H1 (cell line): ENCODE data around the gene LBR. TPM values are rescaled to one million over a fixed set of nuclear protein-coding genes. Genes with fewer than 3 reads are reported as not detected.

Experiments used
- CTCF ChIA-PET: fragments of 300-600 bp; sonication (Branson Sonifier 250); formaldehyde crosslinking; loops from one replicate; lab custom pipeline; 2021; ENCODE audit not compliant: partially characterized antibody; lab: Charles Lee
- POLR2A ChIA-PET: fragments of 300-600 bp; sonication (Branson Sonifier 250); formaldehyde crosslinking; loops from one replicate; lab custom pipeline; 2021; ENCODE audit warnings: inconsistent platforms; ENCODE audit not compliant: partially characterized antibody; lab: Charles Lee
- DNase-seq, 2 experiments: peaks; one replicate each; pipeline versions ENCODE4 v3.0.0 to v3.0.0-alpha.2; 2010 to 2022; ENCODE audit warnings: low spot score in 2 of 2, low read depth in 1 of 2, mixed read lengths in 1 of 2
- FAIRE-seq: peaks from 2 replicates; lab custom pipeline; 2011; peaks lifted over from hg19 to GRCh38; lab: Jason Lieb, UNC
- H2AFZ ChIP-seq: 2 replicates; pipeline ENCODE4 v1.8.1; 2012; ENCODE audit warnings: low read length, inconsistent platforms
- H2AK5ac ChIP-seq: 2 replicates; pipeline ENCODE4 v1.6.1; 2013; ENCODE audit warnings: low read depth, low read length
- H2BK120ac ChIP-seq: replicated peaks from 2 replicates; pipeline ENCODE3; 2013; ENCODE audit warnings: low read depth, low read length, inconsistent platforms
- H2BK12ac ChIP-seq: 2 replicates; pipeline ENCODE4 v1.6.1; 2013; ENCODE audit warnings: low read depth, low read length
- H2BK15ac ChIP-seq: 2 replicates; pipeline ENCODE4 v1.6.1; 2013; ENCODE audit warnings: low read length
- H2BK20ac ChIP-seq: 2 replicates; pipeline ENCODE4 v1.6.1; 2013; ENCODE audit warnings: low read length
- H2BK5ac ChIP-seq: 2 replicates; pipeline ENCODE4 v1.6.1; 2013; ENCODE audit warnings: low read depth, low read length
- H3K14ac ChIP-seq: 2 replicates; pipeline ENCODE4 v1.6.1; 2013; ENCODE audit warnings: inconsistent platforms; ENCODE audit not compliant: insufficient read length
- H3K18ac ChIP-seq: 2 replicates; pipeline ENCODE4 v1.6.1; 2013; ENCODE audit warnings: low read length; ENCODE audit errors: extremely low read depth
- H3K23ac ChIP-seq: 2 replicates; pipeline ENCODE4 v1.6.1; 2013; ENCODE audit warnings: inconsistent platforms; ENCODE audit not compliant: insufficient read length
- H3K23me2 ChIP-seq: 2 replicates; pipeline ENCODE4 v1.6.1; 2013; ENCODE audit warnings: low read depth, low read length
- H3K27ac ChIP-seq: 2 replicates; pipeline ENCODE4 v1.6.1; 2011; ENCODE audit warnings: low read depth, low read length, inconsistent platforms
- H3K27me3 ChIP-seq, 4 experiments: replicated peaks in 1 of 4; 1 replicate in 1 of 4; 2 replicates in 3 of 4; pipeline versions ENCODE4 v1.6.1 to v1.8.1; 2011 to 2013; ENCODE audit warnings: low read length in 3 of 4, mild to moderate bottlenecking in 3 of 4, inconsistent platforms in 2 of 4, mixed read lengths in 2 of 4, moderate library complexity in 1 of 4; ENCODE audit not compliant: control insufficient read depth in 3 of 4, insufficient read depth in 3 of 4; ENCODE audit errors: extremely low read depth in 1 of 4
- H3K36me3 ChIP-seq, 4 experiments: 2 replicates each; pipeline versions ENCODE4 v1.6.1 to v1.8.1; 2011 to 2013; ENCODE audit warnings: mild to moderate bottlenecking in 4 of 4, low read length in 3 of 4, moderate library complexity in 2 of 4, control low read depth in 1 of 4, inconsistent platforms in 1 of 4; ENCODE audit not compliant: insufficient read depth in 4 of 4, control insufficient read depth in 2 of 4
- H3K4ac ChIP-seq: replicated peaks from 2 replicates; pipeline ENCODE3; 2013; ENCODE audit warnings: low read length, low read depth, mixed read lengths, inconsistent platforms; ENCODE audit not compliant: insufficient read length
- H3K4me1 ChIP-seq, 4 experiments: replicated peaks in 1 of 4; 1 replicate in 1 of 4; 2 replicates in 3 of 4; pipeline versions ENCODE4 v1.6.1 to v1.8.1; 2011 to 2013; ENCODE audit warnings: low read length in 3 of 4, inconsistent platforms in 2 of 4, mixed read lengths in 1 of 4; ENCODE audit not compliant: insufficient read depth in 4 of 4, control insufficient read depth in 3 of 4
- H3K4me2 ChIP-seq, 2 experiments: 2 replicates each; pipeline versions ENCODE4 v1.6.1 to v1.8.1; 2011 to 2013; ENCODE audit warnings: low read depth in 2 of 2, low read length in 2 of 2, control low read depth in 1 of 2, inconsistent platforms in 1 of 2, mild to moderate bottlenecking in 1 of 2; ENCODE audit not compliant: insufficient read depth in 1 of 2
- H3K4me3 ChIP-seq, 4 experiments: fragments of 200-600, 300-600 bp in 1 of 4; sonication (generic), shearing (Covaris generic), sonication (Bioruptor Twin) in 1 of 4; 2 replicates each; pipeline versions ENCODE4 v1.5.1 to v1.8.1; 2011 to 2016; ENCODE audit warnings: low read length in 4 of 4, low read depth in 3 of 4, control low read depth in 2 of 4, inconsistent platforms in 2 of 4, mild to moderate bottlenecking in 2 of 4, mixed read lengths in 1 of 4, moderate library complexity in 1 of 4; ENCODE audit not compliant: insufficient read depth in 2 of 4; ENCODE audit errors: extremely low read depth in 1 of 4
- H3K56ac ChIP-seq: replicated peaks from 2 replicates; pipeline ENCODE3; 2013; ENCODE audit warnings: low read depth, mild to moderate bottlenecking, mixed read lengths, low read length, inconsistent platforms; ENCODE audit not compliant: insufficient read length
- H3K79me1 ChIP-seq: 2 replicates; pipeline ENCODE4 v1.6.1; 2013; ENCODE audit warnings: low read depth, low read length, control low read depth
- H3K79me2 ChIP-seq, 2 experiments: 2 replicates each; pipeline versions ENCODE4 v1.6.1 to v1.8.1; 2012 to 2013; ENCODE audit warnings: low read length in 2 of 2, mild to moderate bottlenecking in 2 of 2, inconsistent platforms in 1 of 2; ENCODE audit not compliant: insufficient read depth in 2 of 2, control insufficient read depth in 1 of 2
- H3K9ac ChIP-seq, 4 experiments: replicated peaks in 1 of 4; 1 replicate in 1 of 4; 2 replicates in 3 of 4; pipeline versions ENCODE4 v1.6.1 to v1.8.1; 2011 to 2013; ENCODE audit warnings: low read depth in 3 of 4, low read length in 3 of 4, control low read depth in 2 of 4, mild to moderate bottlenecking in 2 of 4, moderate library complexity in 2 of 4, inconsistent platforms in 1 of 4; ENCODE audit errors: extremely low read depth in 1 of 4
- H3K9me3 ChIP-seq, 2 experiments: 2 replicates each; pipeline versions ENCODE4 v1.6.1 to v1.8.1; 2012 to 2013; ENCODE audit warnings: mild to moderate bottlenecking in 2 of 2, moderate library complexity in 2 of 2, control low read depth in 1 of 2, inconsistent platforms in 1 of 2, low read depth in 1 of 2, low read length in 1 of 2, mixed read lengths in 1 of 2; ENCODE audit not compliant: insufficient read depth in 2 of 2
- H4K20me1 ChIP-seq, 2 experiments: replicated peaks in 1 of 2; 2 replicates each; pipeline versions ENCODE3 to v1.8.1; 2011 to 2013; ENCODE audit warnings: inconsistent platforms in 2 of 2, low read length in 2 of 2, mild to moderate bottlenecking in 1 of 2; ENCODE audit not compliant: insufficient read depth in 2 of 2, control insufficient read depth in 1 of 2
- H4K5ac ChIP-seq: 2 replicates; pipeline ENCODE4 v1.6.1; 2013; ENCODE audit warnings: low read length, low read depth, mixed read lengths, inconsistent platforms; ENCODE audit not compliant: insufficient read length
- H4K8ac ChIP-seq: 2 replicates; pipeline ENCODE4 v1.8.0; 2013; ENCODE audit warnings: mild to moderate bottlenecking, moderate library complexity, low read length, inconsistent platforms; ENCODE audit not compliant: insufficient read depth; ENCODE audit errors: extremely low read depth
- H4K91ac ChIP-seq: replicated peaks from 2 replicates; pipeline ENCODE3; 2013; ENCODE audit warnings: low read length, mixed read lengths, inconsistent platforms; ENCODE audit not compliant: insufficient read length
- CREB1 ChIP-seq: IDR thresholded peaks from 2 replicates; pipeline ENCODE4 v1.6.1; 2012; ENCODE audit warnings: inconsistent platforms
- KDM1A ChIP-seq: fragments of 200-600, 300-600 bp; sonication (generic); IDR thresholded peaks from 2 replicates; pipeline ENCODE4 v1.7.1; 2016; ENCODE audit warnings: mild to moderate bottlenecking, low read length, borderline replicate concordance
- RAD21 ChIP-seq, 2 experiments: IDR thresholded peaks in 1 of 2; conservative IDR thresholded peaks in 1 of 2; 2 replicates each; pipeline ENCODE4 v1.6.1; 2011; ENCODE audit warnings: low read depth in 2 of 2, low read length in 2 of 2, improper control_type of control experiment in 1 of 2, inconsistent platforms in 1 of 2, mild to moderate bottlenecking in 1 of 2, moderate library complexity in 1 of 2
- WGBS, 2 experiments: shearing (Covaris generic) in 1 of 2; methylation state at CpG; one replicate each; pipeline versions ENCODE4 v1.1.6 to v1.1.7; 2013 to 2015; ENCODE audit warnings: low lambda C conversion rate in 2 of 2, mixed read lengths in 2 of 2, inconsistent platforms in 1 of 2, low coverage in 1 of 2, missing lambda C conversion rate in 1 of 2; ENCODE audit not compliant: insufficient replicate concordance in 2 of 2, insufficient coverage in 1 of 2, insufficient read length in 1 of 2; ENCODE audit errors: extremely low coverage in 1 of 2, missing lambda C conversion rate in 1 of 2; 5-methylcytosine and 5-hydroxymethylcytosine counted together
- polyA plus RNA-seq, 7 experiments: library from polyadenylated mRNA; depleted of rRNA in 3 of 7; stranded (reverse) in 5 of 7; unstranded in 2 of 7; fragments of >200 nt in 5 of 7; fragments of 200-250 nt in 2 of 7; gene quantifications; 1 replicate in 5 of 7; 2 replicates in 1 of 7; 4 replicates in 1 of 7; pipeline versions ENCODE4 v1.2.1 to v1.2.3, GENCODE V29; 2011 to 2013; ENCODE audit warnings: missing spikeins in 2 of 7, mixed read lengths in 2 of 7
- total RNA-seq: library from RNA; stranded (reverse); fragmentation: NEBNext Ultra II Directional; extraction: Animal tissue kit (Norgen Biotek cat#: 25700); gene quantifications from 2 replicates; pipeline ENCODE4 v1.2.1, GENCODE V29; 2021

LBR gene
- total and polyA plus RNA-seq, 2 of the 8 experiments (the other 6 are each of a cell fraction or from before 2014, with no cell fraction given), result 32.1 to 89.8 TPM

- H3K4ac ChIP-seq, result no peak overlapping the region
- no peak overlapping the region for H2AFZ ChIP-seq
- H3K9me3 ChIP-seq, result no peaks in the 10 kb centered on the region
- no peak overlapping the region for H3K4me2 ChIP-seq
- no peak overlapping the region for H2BK12ac ChIP-seq
- peaks cover 2% of the 10 kb centered on the region; the same call in 1 of the 2 replicates for H3K79me1 ChIP-seq
- H3K9ac ChIP-seq, result no peak overlapping the region
- no peak overlapping the region for H3K27ac ChIP-seq
- DNase-seq, result no peak
- H3K56ac ChIP-seq, result no peak overlapping the region
- H3K79me2 ChIP-seq, result no peaks in the 10 kb centered on the region
- H3K4me1 ChIP-seq, result peaks cover 0 to 3% (median 1%) of the 10 kb centered on the region in 4 experiments; a peak in 2 of 7 replicates
- H2AK5ac ChIP-seq, result no peak overlapping the region
- WGBS, 2 experiments, result 85% methylated on average over 8 of the region's 8 CpGs; no CpG with 5 or more reads in 1 of the 2 experiments
- H3K23ac ChIP-seq, result no peak overlapping the region
- CTCF ChIA-PET, result interaction anchor here (0.9 to 1.9 kb wide), 3 partner anchors 11 to 205 kb away, joined by 3 to 5 read pairs (median 5); no protein-coding TSS in a partner anchor
- H4K5ac ChIP-seq, result no peak overlapping the region
- H3K27me3 ChIP-seq, result no peaks in the 10 kb centered on the region
- no peak for FAIRE-seq
- no peak overlapping the region for H4K8ac ChIP-seq
- H4K20me1 ChIP-seq, result no peaks in the 10 kb centered on the region
- POLR2A ChIA-PET, result interaction anchor here (0.6 kb wide), 1 partner anchor 38 kb away, joined by 3 read pairs; no protein-coding TSS in a partner anchor
- no peak overlapping the region for H3K4me3 ChIP-seq
- no peak overlapping the region for H2BK20ac ChIP-seq
- peaks cover 8 to 43% (median 13%) of the 10 kb centered on the region in 4 experiments; a peak in 7 of 8 replicates for H3K36me3 ChIP-seq
- no peak overlapping the region for H2BK15ac ChIP-seq
- no peaks in the 10 kb centered on the region for H3K23me2 ChIP-seq
- no peak overlapping the region for H4K91ac ChIP-seq
- no peak overlapping the region for H2BK5ac ChIP-seq
- H2BK120ac ChIP-seq, result no peak overlapping the region
- H3K18ac ChIP-seq, result no peak overlapping the region
- no peak overlapping the region for H3K14ac ChIP-seq
- TF ChIP-seq CREB1, result no peak
- no peak for TF ChIP-seq RAD21 (IDR thresholded peaks at IDR 0.05 in 1 of 2, conservative IDR thresholded peaks at IDR 0.05 in 1 of 2; ENCODE audit: low read depth in 2 of 2, low read length in 2 of 2)
- TF ChIP-seq KDM1A, result no peak
Measured at GRCh38 chr1:225406976-225407725, 20.7 kb downstream of the LBR start.
